Right atrium auricular region (tissue), 2 donors: Measurements from ENCODE around the gene PRKAR2B. TPM values are rescaled to one million over a fixed set of nuclear protein-coding genes. Genes with fewer than 3 reads are reported as not detected.
"Not testable (repeated sequence)": the region's sequence is repeated elsewhere in the genome, so short reads cannot be mapped to it uniquely, and the experiment has no call there.

Source experiments
- DNase-seq: peaks from one replicate; pipeline ENCODE4 v3.0.0-alpha.2; 2019; ENCODE audit warnings: low spot score
- H3K27ac ChIP-seq, 2 donors: fragments of 200-600 bp; sonication (generic); 1 replicate in 1 of 2; 2 replicates in 1 of 2; pipeline ENCODE4 v1.5.1; 2016 to 2019
- H3K27me3 ChIP-seq, 2 donors: fragments of 200-600 bp; sonication (generic); one replicate each; pipeline versions ENCODE4 v1.5.1 to v1.6.0; 2017 to 2019
- H3K36me3 ChIP-seq: fragments of 200-600 bp; sonication (generic); one replicate; pipeline ENCODE4 v1.5.1; 2016
- H3K4me1 ChIP-seq, 2 donors: fragments of 200-600 bp; sonication (generic); one replicate each; pipeline versions ENCODE4 v1.5.1 to v1.6.0; 2017 to 2019
- H3K4me3 ChIP-seq, 2 donors: fragments of 200-600 bp; sonication (generic); 1 replicate in 1 of 2; 2 replicates in 1 of 2; pipeline ENCODE4 v1.5.1; 2017 to 2019; ENCODE audit warnings: mild to moderate bottlenecking in 1 of 2, moderate library complexity in 1 of 2
- H3K9me3 ChIP-seq, 2 donors: fragments of 200-600 bp; sonication (generic); one replicate each; pipeline ENCODE4 v1.5.1; 2019
- total RNA-seq, 2 donors: library from RNA; depleted of rRNA; stranded (reverse); fragments of >200 nt; gene quantifications; one replicate each; pipeline ENCODE4 v1.1.0, GENCODE V29; 2016
- TF ChIP-seq, protein P1 (sequence below), 2 donors: fragments of 200-600 bp; sonication (generic); IDR thresholded peaks; one replicate each; pipeline ENCODE4 v1.5.1; 2019; ENCODE audit warnings: antibody characterized with exemption in 2 of 2

The PRKAR2B gene
- total RNA-seq, 2 donors from 2014 or later: 30.1 to 30.4 TPM

DNA sequence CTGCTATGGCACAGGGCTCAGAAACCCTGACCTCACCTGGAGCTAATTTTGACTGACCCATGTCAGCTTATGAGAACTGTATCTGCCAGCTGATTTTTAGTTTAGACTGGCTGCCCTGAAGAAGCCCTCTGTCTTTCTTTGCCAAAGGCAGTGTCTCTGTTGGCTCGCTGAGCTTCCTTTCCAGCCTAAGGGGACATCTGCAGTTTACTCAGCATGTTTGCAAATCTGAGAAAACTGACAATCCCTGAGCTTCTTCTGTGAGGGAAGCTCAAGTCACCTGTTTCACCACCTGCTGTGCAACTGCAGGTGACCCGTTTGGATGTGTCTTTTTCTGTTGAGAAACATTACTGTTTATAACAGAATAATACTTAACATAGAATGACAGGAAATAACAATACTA, 46.0 kb downstream of the PRKAR2B start:
- Histone ChIP-seq H3K27ac (no peak overlapping the region), H3K27me3 (no peaks in the 10 kb centered on the region), H3K4me3 (no peak overlapping the region), H3K4me1 (peaks cover 0 to 16% of the 10 kb centered on the region in 2 donors), H3K36me3 (no peaks in the 10 kb centered on the region), H3K9me3 (no peaks in the 10 kb centered on the region)
- no peak for DNase-seq
- TF ChIP-seq, protein P1, sequence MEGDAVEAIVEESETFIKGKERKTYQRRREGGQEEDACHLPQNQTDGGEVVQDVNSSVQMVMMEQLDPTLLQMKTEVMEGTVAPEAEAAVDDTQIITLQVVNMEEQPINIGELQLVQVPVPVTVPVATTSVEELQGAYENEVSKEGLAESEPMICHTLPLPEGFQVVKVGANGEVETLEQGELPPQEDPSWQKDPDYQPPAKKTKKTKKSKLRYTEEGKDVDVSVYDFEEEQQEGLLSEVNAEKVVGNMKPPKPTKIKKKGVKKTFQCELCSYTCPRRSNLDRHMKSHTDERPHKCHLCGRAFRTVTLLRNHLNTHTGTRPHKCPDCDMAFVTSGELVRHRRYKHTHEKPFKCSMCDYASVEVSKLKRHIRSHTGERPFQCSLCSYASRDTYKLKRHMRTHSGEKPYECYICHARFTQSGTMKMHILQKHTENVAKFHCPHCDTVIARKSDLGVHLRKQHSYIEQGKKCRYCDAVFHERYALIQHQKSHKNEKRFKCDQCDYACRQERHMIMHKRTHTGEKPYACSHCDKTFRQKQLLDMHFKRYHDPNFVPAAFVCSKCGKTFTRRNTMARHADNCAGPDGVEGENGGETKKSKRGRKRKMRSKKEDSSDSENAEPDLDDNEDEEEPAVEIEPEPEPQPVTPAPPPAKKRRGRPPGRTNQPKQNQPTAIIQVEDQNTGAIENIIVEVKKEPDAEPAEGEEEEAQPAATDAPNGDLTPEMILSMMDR (IDR thresholded peaks at IDR 0.05): no peak

DNA sequence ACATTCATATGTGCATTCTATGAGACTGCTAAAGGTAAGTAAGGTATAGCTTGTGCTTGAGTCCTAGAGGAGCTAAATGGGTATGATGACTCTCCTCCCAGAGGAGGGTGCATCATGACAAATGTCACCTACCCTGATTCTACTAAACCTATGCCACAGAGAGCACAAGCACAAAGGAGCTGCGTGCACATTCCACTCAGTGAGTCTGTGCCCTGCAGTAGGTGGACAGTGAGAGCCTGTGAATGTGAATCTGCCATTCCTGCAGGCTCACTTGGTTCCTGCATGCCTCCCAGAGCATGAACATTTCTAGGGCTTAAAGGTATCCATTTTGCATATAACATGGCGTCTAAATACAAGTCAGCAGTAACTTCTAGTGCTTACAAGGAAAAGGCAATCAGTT, 46.8 kb downstream of the PRKAR2B start:
- no peaks in the 10 kb centered on the region for H3K9me3 ChIP-seq
- H3K4me1 ChIP-seq: peaks cover 0 to 16% of the 10 kb centered on the region in 2 donors
- no peaks in the 10 kb centered on the region for H3K27me3 ChIP-seq
- no peaks in the 10 kb centered on the region for H3K36me3 ChIP-seq
- H3K27ac ChIP-seq: no peak overlapping the region
- DNase-seq: no peak
- TF ChIP-seq, protein P1 (IDR thresholded peaks at IDR 0.05): no peak
- no peak overlapping the region for H3K4me3 ChIP-seq

DNA sequence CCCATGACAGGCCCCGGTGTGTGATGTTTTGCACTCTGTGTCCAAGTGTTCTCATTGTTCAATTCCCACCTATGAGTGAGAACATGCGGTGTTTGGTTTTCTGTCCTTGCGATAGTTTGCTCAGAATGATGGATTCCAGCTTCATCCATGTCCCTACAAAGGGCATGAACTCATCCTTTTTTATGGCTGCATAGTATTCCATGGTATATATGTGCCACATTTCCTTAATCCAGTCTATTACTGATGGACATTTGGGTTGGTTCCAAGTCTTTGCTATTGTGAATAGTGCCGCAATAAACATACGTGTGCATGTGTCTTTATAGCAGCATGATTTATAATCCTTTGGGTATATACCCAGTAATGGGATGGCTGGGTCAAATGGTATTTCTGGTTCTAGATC, 49.2 kb downstream of the PRKAR2B start:
- not testable (repeated sequence) for DNase-seq, H3K9me3 ChIP-seq, H3K27me3 ChIP-seq, H3K4me3 ChIP-seq, H3K27ac ChIP-seq, H3K36me3 ChIP-seq
- H3K4me1 ChIP-seq: peaks cover 0 to 16% of the 10 kb centered on the region in 2 donors

DNA sequence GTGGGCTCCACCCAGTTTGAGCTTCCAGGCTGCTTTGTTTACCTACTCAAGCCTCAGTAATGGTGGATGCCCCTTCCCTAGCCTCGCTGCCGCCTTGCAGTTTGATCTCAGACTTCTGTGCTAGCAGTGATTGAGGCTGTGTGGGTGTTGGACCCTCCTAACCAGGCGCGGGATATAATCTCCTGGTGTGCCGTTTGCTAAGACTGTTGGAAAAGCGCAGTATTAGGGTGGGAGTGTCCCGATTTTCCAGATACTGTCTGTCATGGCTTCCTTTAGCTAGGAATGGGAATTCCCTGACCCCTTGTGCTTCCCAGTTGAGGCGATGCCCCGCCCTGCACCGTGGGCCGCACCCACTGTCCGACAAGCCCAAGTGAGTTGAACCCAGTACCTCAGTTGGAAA, 54.6 kb downstream of the PRKAR2B start:
- not testable (repeated sequence) for H3K4me1 ChIP-seq, H3K27ac ChIP-seq, H3K4me3 ChIP-seq, H3K36me3 ChIP-seq, DNase-seq, H3K9me3 ChIP-seq, H3K27me3 ChIP-seq

DNA sequence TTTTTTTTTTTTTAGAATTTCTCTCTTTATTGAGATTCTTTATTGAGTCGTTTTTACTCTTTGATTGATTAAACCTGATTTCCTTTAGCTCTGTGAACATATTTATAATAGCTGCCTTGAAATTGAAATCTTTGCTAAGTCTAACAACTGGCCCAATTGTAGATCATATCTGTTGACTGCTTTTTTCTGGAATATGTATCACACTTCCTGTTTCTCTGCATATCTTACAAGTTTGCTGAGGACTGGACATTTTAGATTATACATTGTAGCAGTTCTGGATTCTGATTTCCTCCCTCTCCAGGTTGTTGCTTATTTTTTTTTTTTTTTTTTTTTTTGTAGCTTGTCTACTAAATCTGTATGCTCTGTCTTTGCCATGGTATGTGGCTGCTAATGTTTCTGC, 56.3 kb downstream of the PRKAR2B start:
- Histone ChIP-seq H3K36me3 (no peaks in the 10 kb centered on the region), H3K9me3 (peaks cover 0 to 6% of the 10 kb centered on the region in 2 donors), H3K27ac (no peak overlapping the region), H3K4me1 (no peaks in the 10 kb centered on the region), H3K4me3 (no peak overlapping the region), H3K27me3 (no peaks in the 10 kb centered on the region)
- TF ChIP-seq, protein P1 (IDR thresholded peaks at IDR 0.05): no peak
- DNase-seq: no peak

DNA sequence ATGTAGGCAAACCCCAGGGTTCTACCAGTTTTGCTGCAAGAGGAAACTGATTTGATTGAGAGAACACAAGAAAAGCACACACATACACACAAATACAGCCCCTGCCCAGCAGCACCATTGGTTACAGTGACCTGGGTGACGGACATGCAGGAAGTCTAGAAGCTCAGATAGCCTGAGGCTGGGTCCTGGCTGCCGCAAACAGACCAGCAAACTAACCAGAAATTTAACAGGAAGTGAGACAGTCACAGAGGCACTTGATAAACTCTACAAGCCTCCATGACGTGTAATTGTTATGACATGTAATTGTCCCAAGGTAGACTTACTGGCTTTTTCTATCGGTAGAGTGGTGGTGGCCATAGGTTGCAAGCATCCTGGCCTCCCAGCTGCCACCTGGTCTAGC, 58.9 kb downstream of the PRKAR2B start:
- no peak for DNase-seq
- no peak overlapping the region for H3K4me3 ChIP-seq
- TF ChIP-seq, protein P1 (IDR thresholded peaks at IDR 0.05): no peak
- peaks cover 0 to 6% of the 10 kb centered on the region in 2 donors for H3K9me3 ChIP-seq
- no peak overlapping the region for H3K27ac ChIP-seq
- no peaks in the 10 kb centered on the region for H3K27me3 ChIP-seq
- H3K4me1 ChIP-seq: no peaks in the 10 kb centered on the region
- H3K36me3 ChIP-seq: no peaks in the 10 kb centered on the region

DNA sequence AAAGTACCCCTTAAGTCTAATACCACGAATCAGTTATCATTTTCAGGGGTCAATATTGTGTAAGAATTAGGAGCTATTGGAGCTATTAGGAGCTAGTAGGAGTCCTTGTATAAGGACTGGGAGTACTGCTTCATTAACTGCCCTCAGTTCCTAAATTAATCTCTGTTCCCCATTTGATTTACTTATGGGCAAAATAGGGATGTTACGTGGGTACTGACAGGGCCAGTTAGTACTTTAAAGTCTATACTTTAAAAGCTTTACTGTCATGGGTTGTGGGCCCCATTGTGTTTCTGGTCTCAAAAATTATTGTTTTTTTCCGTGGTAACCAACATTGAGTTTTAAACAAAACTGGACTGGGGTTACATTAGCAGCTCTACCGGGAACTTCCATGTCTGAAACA, 60.3 kb downstream of the PRKAR2B start:
- Histone ChIP-seq H3K27ac (no peak overlapping the region), H3K36me3 (no peaks in the 10 kb centered on the region), H3K4me1 (no peaks in the 10 kb centered on the region), H3K4me3 (no peak overlapping the region), H3K9me3 (no peaks in the 10 kb centered on the region), H3K27me3 (no peaks in the 10 kb centered on the region)
- TF ChIP-seq, protein P1 (IDR thresholded peaks at IDR 0.05): no peak
- DNase-seq: no peak
